Tibial nerve (tissue), 4 donors: ENCODE results near the gene NFATC3. TPM values are rescaled to one million over a fixed set of nuclear protein-coding genes. Genes with fewer than 3 reads are reported as not detected.

Experiments
- DNase-seq, 2 donors: peaks; one replicate each; pipeline ENCODE4 v3.0.0-alpha.2; 2019; ENCODE audit warnings: low spot score in 2 of 2
- H3K27ac ChIP-seq, 4 donors: fragments of 200-600 bp; sonication (generic) in 3 of 4; one replicate each; pipeline ENCODE4 v1.5.1; 2017 to 2019; ENCODE audit warnings: mild to moderate bottlenecking in 1 of 4
- H3K27me3 ChIP-seq, 2 donors: fragments of 200-600 bp; sonication (generic) in 1 of 2; one replicate each; pipeline versions ENCODE4 v1.5.1 to v1.6.0; 2017 to 2019
- H3K36me3 ChIP-seq, 3 donors: fragments of 200-600 bp; sonication (generic); one replicate each; pipeline ENCODE4 v1.5.1; 2018 to 2019
- H3K4me1 ChIP-seq, 4 donors: fragments of 200-600 bp; sonication (generic) in 3 of 4; one replicate each; pipeline ENCODE4 v1.5.1; 2017 to 2019
- H3K4me3 ChIP-seq, 4 donors: fragments of 200-600 bp; sonication (generic) in 3 of 4; one replicate each; pipeline ENCODE4 v1.5.1; 2017 to 2019; ENCODE audit warnings: mild to moderate bottlenecking in 1 of 4, moderate library complexity in 1 of 4
- H3K9me3 ChIP-seq, 4 donors: fragments of 200-600 bp; sonication (generic) in 3 of 4; one replicate each; pipeline ENCODE4 v1.5.1; 2017 to 2019
- CTCF ChIP-seq, 5 experiments: fragments of 200-600 bp in 3 of 5; fragments of 450-650 bp in 2 of 5; sonication (generic) in 3 of 5; IDR thresholded peaks; one replicate each; pipeline ENCODE4 v1.5.1; 2016 to 2019; ENCODE audit warnings: antibody characterized with exemption in 5 of 5, mild to moderate bottlenecking in 3 of 5, moderate library complexity in 2 of 5
- EP300 ChIP-seq, 2 donors: sonication (generic); formaldehyde crosslinking; IDR thresholded peaks; one replicate each; pipeline ENCODE4 v1.6.1; 2017; ENCODE audit warnings: antibody characterized with exemption in 2 of 2, mild to moderate bottlenecking in 1 of 2
- POLR2A ChIP-seq, 2 donors: fragments of 450-650 bp; IDR thresholded peaks; one replicate each; pipeline ENCODE4 v1.6.1; 2017; ENCODE audit warnings: antibody characterized with exemption in 2 of 2, mild to moderate bottlenecking in 2 of 2, moderate library complexity in 2 of 2
- WGBS, 2 donors: methylation state at CpG; one replicate each; pipeline ENCODE4 v1.1.5; 2018; 5-methylcytosine and 5-hydroxymethylcytosine counted together
- total RNA-seq, 4 donors: library from RNA; depleted of rRNA; stranded (reverse); fragments of >200 nt; gene quantifications; one replicate each; pipeline ENCODE4 v1.1.0, GENCODE V29; 2016

The NFATC3 gene
- total RNA-seq, 4 donors from 2014 or later, result 81.4 to 105 (median 97.1) TPM

- H3K27ac ChIP-seq, result peak overlapping the region in 1 of 4 donors; percentile 80
- peaks cover 0 to 41% (median 6%) of the 10 kb centered on the region in 4 donors for H3K4me1 ChIP-seq
- H3K9me3 ChIP-seq, result no peaks in the 10 kb centered on the region
- TF ChIP-seq EP300 (IDR thresholded peaks at IDR 0.05) (no peak), POLR2A (IDR thresholded peaks at IDR 0.05) (no peak), CTCF (IDR thresholded peaks at IDR 0.05) (no peak)
- H3K36me3 ChIP-seq, result peaks cover 0 to 48% (median 0%) of the 10 kb centered on the region in 3 donors
- H3K4me3 ChIP-seq, result no peak overlapping the region
- no peak for DNase-seq
- 93 to 99% methylated on average over 4 of the region's 4 CpGs for WGBS, 2 donors
- no peaks in the 10 kb centered on the region for H3K27me3 ChIP-seq
Measured at GRCh38 chr16:68062910-68063393, 22.2 kb upstream of the NFATC3 start.

- peak; percentile 40 to 64 for DNase-seq
- 52 to 59% methylated on average over 2 of the region's 2 CpGs for WGBS, 2 donors
- Histone ChIP-seq H3K4me3 (no peak overlapping the region), H3K27me3 (no peaks in the 10 kb centered on the region), H3K9me3 (no peaks in the 10 kb centered on the region), H3K27ac (peak overlapping the region in 3 of 4 donors; percentile 34 to 81 (median 80)), H3K4me1 (peaks cover 0 to 52% (median 12%) of the 10 kb centered on the region in 4 donors), H3K36me3 (peaks cover 0 to 43% (median 0%) of the 10 kb centered on the region in 3 donors)
- TF ChIP-seq CTCF (IDR thresholded peaks at IDR 0.05), result peak; percentile 68 to 79 (median 76)
- TF ChIP-seq EP300 (IDR thresholded peaks at IDR 0.05), result peak in 1 of 2 donors; percentile 45
- no peak for TF ChIP-seq POLR2A (IDR thresholded peaks at IDR 0.05)
Measured at GRCh38 chr16:68064791-68065365, 20.3 kb upstream of the NFATC3 start.

GRCh38 chr16:68065716-68066305, 19.4 kb upstream of the NFATC3 start:
- H3K27ac ChIP-seq, result peak overlapping the region in 3 of 4 donors; percentile 28 to 81 (median 80)
- DNase-seq, result no peak
- 45 to 51% methylated on average over 6 of the region's 6 CpGs for WGBS, 2 donors

GRCh38 chr16:68066763-68067162, 18.4 kb upstream of the NFATC3 start:
- TF ChIP-seq CTCF (IDR thresholded peaks at IDR 0.05), result no peak
- no peak for TF ChIP-seq EP300 (IDR thresholded peaks at IDR 0.05)
- TF ChIP-seq POLR2A (IDR thresholded peaks at IDR 0.05), result no peak
- Histone ChIP-seq H3K27ac (peak overlapping the region in 2 of 4 donors; percentile 72 to 80), H3K4me1 (peaks cover 0 to 61% (median 17%) of the 10 kb centered on the region in 4 donors), H3K27me3 (no peaks in the 10 kb centered on the region), H3K36me3 (peaks cover 0 to 41% (median 0%) of the 10 kb centered on the region in 3 donors), H3K4me3 (no peak overlapping the region), H3K9me3 (no peaks in the 10 kb centered on the region)
- no peak for DNase-seq
- WGBS, 2 donors, result 22 to 40% methylated on average over 1 of the region's 1 CpG

More at GRCh38 chr16:68065716-68066305, 19.4 kb upstream of the NFATC3 start:
- H3K27me3 ChIP-seq, result no peaks in the 10 kb centered on the region
- H3K36me3 ChIP-seq, result peaks cover 0 to 41% (median 0%) of the 10 kb centered on the region in 3 donors
- H3K4me1 ChIP-seq, result peaks cover 0 to 61% (median 14%) of the 10 kb centered on the region in 4 donors
- no peaks in the 10 kb centered on the region for H3K9me3 ChIP-seq
- TF ChIP-seq EP300 (IDR thresholded peaks at IDR 0.05), result peak in 1 of 2 donors; percentile 22
- no peak for TF ChIP-seq CTCF (IDR thresholded peaks at IDR 0.05)
- no peak overlapping the region for H3K4me3 ChIP-seq

- H3K36me3 ChIP-seq, result peaks cover 0 to 50% (median 0%) of the 10 kb centered on the region in 3 donors
- peak overlapping the region in 1 of 4 donors; percentile 41 for H3K27ac ChIP-seq
Measured at GRCh38 chr16:68068926-68069325, 16.2 kb upstream of the NFATC3 start.

More at GRCh38 chr16:68068926-68069325, 16.2 kb upstream of the NFATC3 start:
- no peaks in the 10 kb centered on the region for H3K9me3 ChIP-seq
- H3K4me3 ChIP-seq, result no peak overlapping the region
- H3K4me1 ChIP-seq, result peaks cover 0 to 69% (median 19%) of the 10 kb centered on the region in 4 donors
- WGBS, 2 donors, result 84 to 88% methylated on average over 9 of the region's 9 CpGs
- TF ChIP-seq EP300 (IDR thresholded peaks at IDR 0.05) (no peak), POLR2A (IDR thresholded peaks at IDR 0.05) (no peak), CTCF (IDR thresholded peaks at IDR 0.05) (no peak)
- DNase-seq, result no peak
- no peaks in the 10 kb centered on the region for H3K27me3 ChIP-seq
